ENCODE data around the gene MTHFD1.
"Not testable (repeated sequence)": the region's sequence is repeated elsewhere in the genome, so short reads cannot be mapped to it uniquely, and the experiment has no call there.

GRCh38 chr14:64365358-64365889 lies 22.7 kb upstream of the MTHFD1 start:
- TF ChIP-seq, protein P1, sequence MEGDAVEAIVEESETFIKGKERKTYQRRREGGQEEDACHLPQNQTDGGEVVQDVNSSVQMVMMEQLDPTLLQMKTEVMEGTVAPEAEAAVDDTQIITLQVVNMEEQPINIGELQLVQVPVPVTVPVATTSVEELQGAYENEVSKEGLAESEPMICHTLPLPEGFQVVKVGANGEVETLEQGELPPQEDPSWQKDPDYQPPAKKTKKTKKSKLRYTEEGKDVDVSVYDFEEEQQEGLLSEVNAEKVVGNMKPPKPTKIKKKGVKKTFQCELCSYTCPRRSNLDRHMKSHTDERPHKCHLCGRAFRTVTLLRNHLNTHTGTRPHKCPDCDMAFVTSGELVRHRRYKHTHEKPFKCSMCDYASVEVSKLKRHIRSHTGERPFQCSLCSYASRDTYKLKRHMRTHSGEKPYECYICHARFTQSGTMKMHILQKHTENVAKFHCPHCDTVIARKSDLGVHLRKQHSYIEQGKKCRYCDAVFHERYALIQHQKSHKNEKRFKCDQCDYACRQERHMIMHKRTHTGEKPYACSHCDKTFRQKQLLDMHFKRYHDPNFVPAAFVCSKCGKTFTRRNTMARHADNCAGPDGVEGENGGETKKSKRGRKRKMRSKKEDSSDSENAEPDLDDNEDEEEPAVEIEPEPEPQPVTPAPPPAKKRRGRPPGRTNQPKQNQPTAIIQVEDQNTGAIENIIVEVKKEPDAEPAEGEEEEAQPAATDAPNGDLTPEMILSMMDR (IDR thresholded peaks at IDR 0.05 in 2 of 3, conservative IDR thresholded peaks at IDR 0.05 in 1 of 3; ENCODE audit: borderline replicate concordance in 1 of 3, insufficient read depth in 1 of 3, low read depth in 2 of 3, low read length in 2 of 3) = not testable (repeated sequence)
- not testable (repeated sequence) for TF ChIP-seq POLR2AphosphoS5 (IDR thresholded peaks at IDR 0.05; ENCODE audit: low read depth, low read length); POLR2A (IDR thresholded peaks at IDR 0.05; ENCODE audit: borderline replicate concordance, extremely low read depth, insufficient read depth, insufficient read length)
